DOHH2 (cell line): ENCODE measurements around the gene BRIP1.

Experiments
- CTCF ChIP-seq: fragments of 200-600 bp; sonication (generic); IDR thresholded peaks from one replicate; pipeline ENCODE4 v1.5.1; 2014; ENCODE audit warnings: antibody characterized with exemption, mild to moderate bottlenecking, low read depth, low read length; ENCODE audit not compliant: poor library complexity, severe bottlenecking
- EZH2phosphoT487 ChIP-seq: fragments of 200-600 bp; sonication (generic); IDR thresholded peaks from 2 replicates; pipeline ENCODE4 v1.6.1; 2017; ENCODE audit warnings: borderline replicate concordance, mild to moderate bottlenecking, antibody characterized with exemption, low read length, moderate library complexity, mixed read lengths

- TF ChIP-seq CTCF (no peak), EZH2phosphoT487 (no peak)
These were observed 41.7 kb downstream of the BRIP1 start for GRCh38 chr17:61821655-61822054.
